ENCODE results near the gene JAZF1. TPM values are rescaled to one million over a fixed set of nuclear protein-coding genes. Genes with fewer than 3 reads are reported as not detected.

Gene JAZF1
- total and polyA plus RNA-seq, 2 donors (not counting 1 experiment from before 2014, with no cell fraction given), result 14.0 to 38.6 TPM

GRCh38 chr7:27962273-27962672 lies 218.3 kb downstream of the JAZF1 start:
- Mint-ChIP-seq H3K4me1 (peaks cover 24% of the 10 kb centered on the region), H3K4me3 (no peak overlapping the region), H3K9me3 (ENCODE audit: insufficient read depth) (no peaks in the 10 kb centered on the region), H3K27ac (no peak overlapping the region), H3K27me3 (no peaks in the 10 kb centered on the region)
- no peak overlapping the region for H3K4me2 ChIP-seq (replicated peaks; ENCODE audit: low read depth, low read length, poor library complexity, severe bottlenecking)
- no peak for TF ChIP-seq EZH2 (IDR thresholded peaks at IDR 0.05; ENCODE audit: borderline replicate concordance, insufficient read depth, low read depth, low read length, poor library complexity, severe bottlenecking)
- TF ChIP-seq, protein P1, sequence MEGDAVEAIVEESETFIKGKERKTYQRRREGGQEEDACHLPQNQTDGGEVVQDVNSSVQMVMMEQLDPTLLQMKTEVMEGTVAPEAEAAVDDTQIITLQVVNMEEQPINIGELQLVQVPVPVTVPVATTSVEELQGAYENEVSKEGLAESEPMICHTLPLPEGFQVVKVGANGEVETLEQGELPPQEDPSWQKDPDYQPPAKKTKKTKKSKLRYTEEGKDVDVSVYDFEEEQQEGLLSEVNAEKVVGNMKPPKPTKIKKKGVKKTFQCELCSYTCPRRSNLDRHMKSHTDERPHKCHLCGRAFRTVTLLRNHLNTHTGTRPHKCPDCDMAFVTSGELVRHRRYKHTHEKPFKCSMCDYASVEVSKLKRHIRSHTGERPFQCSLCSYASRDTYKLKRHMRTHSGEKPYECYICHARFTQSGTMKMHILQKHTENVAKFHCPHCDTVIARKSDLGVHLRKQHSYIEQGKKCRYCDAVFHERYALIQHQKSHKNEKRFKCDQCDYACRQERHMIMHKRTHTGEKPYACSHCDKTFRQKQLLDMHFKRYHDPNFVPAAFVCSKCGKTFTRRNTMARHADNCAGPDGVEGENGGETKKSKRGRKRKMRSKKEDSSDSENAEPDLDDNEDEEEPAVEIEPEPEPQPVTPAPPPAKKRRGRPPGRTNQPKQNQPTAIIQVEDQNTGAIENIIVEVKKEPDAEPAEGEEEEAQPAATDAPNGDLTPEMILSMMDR (IDR thresholded peaks at IDR 0.05), result no peak
- H3K9ac ChIP-seq (ENCODE audit: low read length), result no peak overlapping the region
- H3K27me3 ChIP-seq (replicated peaks in 1 of 4; ENCODE audit: control extremely low read depth in 1 of 4, control insufficient read depth in 3 of 4, insufficient read depth in 4 of 4, low read length in 3 of 4), result no peaks in the 10 kb centered on the region
- peaks cover 3 to 5% of the 10 kb centered on the region in 2 experiments for H3K36me3 ChIP-seq (replicated peaks in 1 of 2; ENCODE audit: control extremely low read depth in 1 of 2, control insufficient read depth in 1 of 2, extremely low read depth in 1 of 2, insufficient read depth in 2 of 2, low read length in 1 of 2)
- H3K79me2 ChIP-seq (ENCODE audit: control insufficient read depth, insufficient read depth, low read length), result peaks cover 60% of the 10 kb centered on the region
- ChIA-PET CTCF (no interaction called here), POLR2A (no interaction called here)
- no peak overlapping the region for H3K27ac ChIP-seq (ENCODE audit: low read length in 2 of 2)
- H2AFZ ChIP-seq (ENCODE audit: insufficient read depth, low read depth, low read length, poor library complexity, severe bottlenecking), result no peak overlapping the region
- ATAC-seq (ENCODE audit: low read depth) (no peak), DNase-seq (no peak)
- intact Hi-C loops (cut with micrococcal nuclease), result no loop called here
- peaks cover 82% of the 10 kb centered on the region for H4K20me1 ChIP-seq (ENCODE audit: control insufficient read depth, insufficient read depth, low read length, poor library complexity, severe bottlenecking)
- H3K4me1 ChIP-seq (ENCODE audit: control insufficient read depth in 2 of 2, insufficient read depth in 2 of 2, low read length in 2 of 2), result peaks cover 17 to 18% of the 10 kb centered on the region in 2 donors
- H3K9me3 ChIP-seq (ENCODE audit: control extremely low read depth in 1 of 3, control insufficient read depth in 2 of 3, insufficient read depth in 1 of 3, low read length in 2 of 3), result no peaks in the 10 kb centered on the region
- no peak overlapping the region for H3K4me3 ChIP-seq (ENCODE audit: control extremely low read depth in 1 of 5, extremely low read depth in 1 of 5, insufficient read depth in 1 of 5, low read depth in 2 of 5, low read length in 4 of 5)

- Histone ChIP-seq H3K27ac (ENCODE audit: low read length in 2 of 2) (no peak overlapping the region), H4K20me1 (ENCODE audit: control insufficient read depth, insufficient read depth, low read length, poor library complexity, severe bottlenecking) (peaks cover 82% of the 10 kb centered on the region), H3K4me1 (ENCODE audit: control insufficient read depth in 2 of 2, insufficient read depth in 2 of 2, low read length in 2 of 2) (peaks cover 7% of the 10 kb centered on the region in 2 donors), H3K4me3 (ENCODE audit: control extremely low read depth in 1 of 5, extremely low read depth in 1 of 5, insufficient read depth in 1 of 5, low read depth in 2 of 5, low read length in 4 of 5) (no peak overlapping the region), H3K36me3 (replicated peaks in 1 of 2; ENCODE audit: control extremely low read depth in 1 of 2, control insufficient read depth in 1 of 2, extremely low read depth in 1 of 2, insufficient read depth in 2 of 2, low read length in 1 of 2) (peaks cover 5 to 6% of the 10 kb centered on the region in 2 experiments), H3K9ac (ENCODE audit: low read length) (no peak overlapping the region), H3K79me2 (ENCODE audit: control insufficient read depth, insufficient read depth, low read length) (peaks cover 66% of the 10 kb centered on the region), H3K9me3 (ENCODE audit: control extremely low read depth in 1 of 3, control insufficient read depth in 2 of 3, insufficient read depth in 1 of 3, low read length in 2 of 3) (no peaks in the 10 kb centered on the region), H3K4me2 (replicated peaks; ENCODE audit: low read depth, low read length, poor library complexity, severe bottlenecking) (no peak overlapping the region), H2AFZ (ENCODE audit: insufficient read depth, low read depth, low read length, poor library complexity, severe bottlenecking) (no peak overlapping the region), H3K27me3 (replicated peaks in 1 of 4; ENCODE audit: control extremely low read depth in 1 of 4, control insufficient read depth in 3 of 4, insufficient read depth in 4 of 4, low read length in 3 of 4) (no peaks in the 10 kb centered on the region)
- Mint-ChIP-seq H3K4me1 (peaks cover 13% of the 10 kb centered on the region), H3K4me3 (no peak overlapping the region), H3K27me3 (no peaks in the 10 kb centered on the region), H3K9me3 (ENCODE audit: insufficient read depth) (no peaks in the 10 kb centered on the region), H3K27ac (no peak overlapping the region)
- POLR2A ChIA-PET, result no interaction called here
- ATAC-seq (ENCODE audit: low read depth) (no peak), DNase-seq (no peak)
- CTCF ChIA-PET, result no interaction called here
- no peak for TF ChIP-seq EZH2 (IDR thresholded peaks at IDR 0.05; ENCODE audit: borderline replicate concordance, insufficient read depth, low read depth, low read length, poor library complexity, severe bottlenecking)
- TF ChIP-seq, protein P1 (IDR thresholded peaks at IDR 0.05), result no peak
- WGBS (ENCODE audit: insufficient coverage), result no CpG with 5 or more reads among the region's 5 CpGs
- intact Hi-C loops (cut with micrococcal nuclease), result no loop called here
These were observed 219.3 kb downstream of the JAZF1 start for GRCh38 chr7:27961255-27961654.

Data from B cell (primary cell).